H54 (cell line): ENCODE results near the gene PRDM16.

Experiments used
- DNase-seq: peaks from one replicate; pipeline ENCODE4 v3.0.0; 2011; ENCODE audit warnings: low spot score, mixed read lengths; ENCODE audit not compliant: insufficient read length
- FAIRE-seq: peaks from 3 replicates; lab custom pipeline; 2011; peaks lifted over from hg19 to GRCh38; lab: Jason Lieb, UNC
- POLR2A ChIP-seq: IDR thresholded peaks from 2 replicates; pipeline ENCODE4 v1.6.1; 2011; ENCODE audit warnings: low read depth, mild to moderate bottlenecking, low read length

The PRDM16 gene

GRCh38 chr1:3251099-3251806, 182.2 kb downstream of the PRDM16 start:
- TF ChIP-seq POLR2A: no peak
- FAIRE-seq: no peak
- DNase-seq: no peak

GRCh38 chr1:3251807-3252428, 182.9 kb downstream of the PRDM16 start:
- no peak for TF ChIP-seq POLR2A
- DNase-seq: no peak
- FAIRE-seq: no peak

GRCh38 chr1:3255680-3256079, 186.7 kb downstream of the PRDM16 start:
- no peak for DNase-seq
- TF ChIP-seq POLR2A: no peak
- FAIRE-seq: no peak

DNA sequence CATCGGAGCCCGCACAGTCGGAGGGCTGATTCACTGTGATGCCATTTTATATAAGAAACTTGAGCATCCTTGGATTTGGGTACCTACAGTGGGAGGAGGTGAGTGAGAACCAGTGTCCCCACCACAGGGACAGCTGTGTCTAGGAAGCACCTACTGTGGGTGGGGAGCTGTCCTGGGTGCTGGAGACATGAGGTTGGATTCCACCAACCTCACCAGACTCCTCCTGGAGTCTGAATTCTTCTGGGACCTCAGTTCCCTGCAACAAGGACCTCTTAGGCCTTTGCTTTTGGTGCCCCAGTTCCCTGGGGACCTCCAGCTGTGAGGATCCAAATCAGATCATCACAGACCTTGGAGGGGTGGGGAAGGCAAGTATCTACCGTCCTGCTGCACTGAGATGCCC, 188.8 kb downstream of the PRDM16 start:
- no peak for FAIRE-seq
- no peak for DNase-seq
- no peak for TF ChIP-seq POLR2A

GRCh38 chr1:3258386-3259003, 189.5 kb downstream of the PRDM16 start:
- FAIRE-seq: no peak
- no peak for DNase-seq
- TF ChIP-seq POLR2A: no peak

GRCh38 chr1:3259020-3259419, 190.0 kb downstream of the PRDM16 start:
- FAIRE-seq: no peak
- TF ChIP-seq POLR2A: no peak
- no peak for DNase-seq

DNA sequence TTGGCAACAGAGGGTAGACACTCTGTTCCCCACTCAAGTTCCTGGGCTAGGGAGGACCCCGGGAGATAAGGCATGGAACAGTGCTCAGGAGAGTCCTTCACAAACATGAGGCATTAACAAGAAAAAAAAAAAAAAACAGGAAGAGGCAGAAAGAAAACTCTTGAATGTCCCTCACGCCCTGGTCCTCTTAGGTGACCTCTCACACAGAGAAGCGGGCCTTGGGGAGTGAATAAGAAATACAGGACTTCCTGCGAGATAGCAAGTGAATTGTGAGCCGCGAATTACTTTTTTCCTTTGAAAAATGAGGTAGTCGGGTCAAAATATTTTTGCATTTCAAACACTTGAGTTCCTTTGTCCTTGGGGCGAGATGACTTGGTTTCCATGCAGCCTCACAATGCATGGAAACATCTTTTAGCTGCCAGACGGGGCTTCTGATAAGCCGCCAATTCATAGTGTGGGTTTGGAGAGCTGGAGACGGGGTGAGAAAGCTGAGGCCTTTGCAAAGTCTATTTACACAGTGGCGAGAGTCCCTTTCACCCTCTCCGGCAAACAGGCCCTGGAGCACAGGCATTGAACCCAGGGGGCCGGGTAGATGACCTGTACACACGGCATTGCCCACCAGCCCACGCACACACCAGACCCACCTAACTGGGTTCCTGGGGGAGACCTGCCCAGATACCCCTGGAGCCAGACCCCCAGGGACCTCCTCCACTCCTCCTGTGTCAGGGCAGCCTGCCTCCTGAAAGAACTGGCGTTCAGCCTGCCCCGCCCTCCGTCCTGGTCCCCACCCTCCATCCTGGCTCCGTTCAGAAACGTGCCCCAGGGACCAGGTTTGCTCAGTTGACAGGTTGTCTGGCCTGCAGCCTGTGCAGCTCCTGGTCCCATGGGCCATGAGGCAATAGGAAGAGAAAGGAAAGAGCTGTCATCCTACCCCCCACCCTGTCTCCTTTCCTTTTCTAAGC, 192.3 kb downstream of the PRDM16 start:
- no peak for FAIRE-seq
- no peak for DNase-seq
- no peak for TF ChIP-seq POLR2A

DNA sequence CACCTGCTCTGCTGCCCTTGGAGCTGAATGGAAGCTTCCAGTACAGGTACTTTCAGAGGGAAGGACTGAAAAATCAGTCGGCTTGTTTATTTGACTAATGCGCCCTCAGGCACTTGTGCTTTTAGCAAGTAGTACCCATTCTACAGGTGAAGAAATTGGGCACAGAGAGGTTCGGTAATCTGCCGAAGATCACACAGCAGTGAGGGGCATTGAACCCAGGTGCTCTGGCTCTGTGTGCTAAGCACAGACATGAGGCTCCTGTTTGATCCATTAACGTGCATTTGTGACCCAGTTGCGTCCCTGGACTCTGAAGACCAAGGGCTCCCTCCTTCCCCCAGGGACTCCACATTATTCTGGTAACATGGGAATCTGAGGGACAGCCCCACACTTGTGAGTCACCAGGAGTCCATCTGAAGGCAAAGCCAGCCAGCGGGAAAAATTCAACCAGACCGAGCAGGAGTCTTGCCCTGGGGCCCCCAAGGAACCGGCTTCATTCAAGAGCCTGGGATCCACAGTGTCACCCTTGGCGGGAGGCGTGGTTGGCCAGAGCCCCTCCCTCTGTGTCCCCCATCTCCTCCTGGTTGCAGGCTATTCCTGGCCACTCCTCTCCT, 193.1 kb downstream of the PRDM16 start:
- FAIRE-seq (no peak), DNase-seq (peak; percentile 70)
- TF ChIP-seq POLR2A: no peak

- DNase-seq: no peak
- TF ChIP-seq POLR2A: no peak
- FAIRE-seq: no peak
Observed at GRCh38 chr1:3262681-3263286, 193.8 kb downstream of the PRDM16 start.

GRCh38 chr1:3263790-3264189, 194.8 kb downstream of the PRDM16 start:
- FAIRE-seq (no peak), DNase-seq (no peak)
- TF ChIP-seq POLR2A: no peak

DNA sequence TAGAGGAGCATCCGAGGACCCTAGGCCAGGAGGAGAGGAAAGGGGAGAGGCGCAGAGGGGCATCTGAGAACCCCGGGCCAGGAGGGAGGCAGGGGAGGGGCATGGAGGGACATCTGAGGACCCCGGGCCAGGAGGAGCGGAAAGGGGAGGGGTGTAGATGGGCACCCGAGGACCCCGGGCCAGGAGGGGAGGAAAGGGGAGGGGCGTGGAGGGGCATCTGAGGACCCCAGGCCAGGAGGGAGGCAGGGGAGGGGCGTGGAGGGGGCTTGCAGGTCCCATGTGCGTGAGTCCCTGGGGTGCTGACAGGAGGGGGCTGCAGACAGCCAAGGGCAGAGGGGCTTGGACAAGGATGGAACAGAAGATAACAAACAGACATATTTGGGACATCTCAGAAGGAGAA, 195.5 kb downstream of the PRDM16 start:
- FAIRE-seq (no peak), DNase-seq (no peak)
- no peak for TF ChIP-seq POLR2A

DNA sequence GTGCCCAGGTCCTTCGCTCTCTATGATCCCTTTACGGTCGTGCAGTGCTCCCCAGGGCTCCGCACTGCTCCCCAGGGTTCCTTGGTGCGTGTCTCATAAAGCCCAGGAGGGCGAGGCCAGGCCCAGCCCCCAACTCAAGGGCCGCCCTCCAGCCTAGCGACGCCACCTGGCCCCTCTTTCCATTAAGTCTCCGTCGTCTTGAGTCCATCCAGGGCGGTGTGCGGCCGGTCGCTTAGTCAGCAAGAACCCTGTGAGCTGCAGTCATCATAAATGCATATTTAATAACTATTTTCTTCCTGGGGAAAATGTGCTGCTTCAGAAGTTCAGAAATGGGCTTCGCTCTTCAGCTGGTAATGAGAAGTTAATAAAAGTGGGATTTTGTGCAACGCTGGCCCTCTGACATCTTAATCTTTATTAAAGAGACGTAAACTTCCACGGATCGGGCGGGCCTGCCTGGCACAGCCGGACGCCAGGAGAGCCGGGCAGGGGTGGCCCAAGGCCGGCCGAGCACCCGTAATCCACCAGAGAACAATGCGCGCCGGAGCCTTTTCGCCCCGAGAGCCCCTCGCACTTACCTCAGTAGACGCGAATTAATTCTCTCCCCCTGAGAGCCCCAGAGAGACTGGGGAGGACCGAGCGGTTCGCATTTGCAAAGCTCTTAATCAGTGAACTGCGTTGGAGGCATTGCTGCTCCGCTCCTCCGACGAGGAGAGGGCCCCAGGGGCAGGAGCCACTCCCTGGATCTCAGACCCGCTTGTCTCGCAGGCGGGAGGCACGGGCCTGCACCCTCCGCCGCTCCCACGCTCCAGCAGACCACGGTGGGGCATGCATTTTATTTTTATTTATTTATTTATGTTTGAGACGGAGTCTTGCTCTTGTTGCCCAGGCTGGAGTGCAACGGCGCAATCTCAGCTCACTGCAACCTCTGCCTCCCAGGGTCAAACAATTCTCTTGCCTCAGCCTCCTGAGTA, 197.1 kb downstream of the PRDM16 start:
- no peak for FAIRE-seq
- DNase-seq: no peak
- TF ChIP-seq POLR2A: no peak
